ENCODE results near the gene PDE11A. TPM values are rescaled to one million over a fixed set of nuclear protein-coding genes. Genes with fewer than 3 reads are reported as not detected.
A peak's percentile ranks its signal among the peaks of the same experiment; 100 is the strongest.

PDE11A gene
- total and polyA plus RNA-seq, 2 of the 13 experiments (the other 11 are each of a cell fraction or from before 2014, with no cell fraction given): 1.2 to 1.7 TPM

DNA sequence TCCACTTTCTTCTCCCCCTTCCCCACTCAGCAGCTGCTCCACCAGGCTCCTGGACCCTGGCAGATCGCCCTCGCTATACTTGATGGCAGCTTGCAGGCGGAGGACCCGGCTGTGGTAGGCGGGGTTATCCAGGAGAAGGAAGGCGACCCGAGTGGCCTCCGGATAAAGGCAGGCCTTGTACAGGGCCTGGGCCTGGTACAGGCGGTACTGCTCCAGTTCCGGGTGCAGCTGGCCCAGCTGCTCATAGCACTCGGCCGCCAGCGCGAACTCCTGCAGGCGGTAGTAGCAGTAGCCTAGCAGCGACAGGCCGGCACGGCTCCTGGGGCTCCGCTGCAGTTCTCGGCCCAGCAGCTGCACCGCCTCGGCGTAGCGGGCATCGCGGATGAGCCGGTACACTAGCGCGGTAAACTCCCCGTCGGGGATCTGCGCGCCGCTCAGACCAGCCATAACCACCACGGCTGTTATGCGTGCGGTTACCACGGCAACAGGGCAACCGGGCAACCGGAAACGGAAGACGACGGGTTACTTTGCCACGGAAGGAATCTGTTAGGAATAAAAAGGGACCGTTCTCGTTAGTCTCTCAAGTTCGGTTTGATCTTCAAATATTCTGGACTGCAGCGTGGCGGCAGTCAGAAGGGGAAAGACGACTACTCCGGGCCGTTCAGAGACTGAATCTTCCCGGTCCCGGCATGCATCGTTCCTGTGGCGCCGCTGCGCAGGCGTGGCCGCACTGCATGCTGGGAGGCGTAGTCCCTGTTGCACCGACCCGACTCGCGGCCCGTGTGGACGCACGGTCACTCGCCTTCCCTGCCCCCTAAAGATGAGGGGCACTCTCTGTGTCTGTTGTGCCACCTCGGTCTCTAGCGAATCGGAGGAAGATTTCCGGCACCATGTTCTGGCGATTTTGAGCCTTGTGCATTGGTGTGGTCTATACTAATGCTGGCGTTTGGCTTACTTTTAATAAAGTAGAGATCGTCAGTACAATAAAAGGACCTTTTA, 454.0 kb downstream of the PDE11A start (continued):
- TF ChIP-seq, protein P1, sequence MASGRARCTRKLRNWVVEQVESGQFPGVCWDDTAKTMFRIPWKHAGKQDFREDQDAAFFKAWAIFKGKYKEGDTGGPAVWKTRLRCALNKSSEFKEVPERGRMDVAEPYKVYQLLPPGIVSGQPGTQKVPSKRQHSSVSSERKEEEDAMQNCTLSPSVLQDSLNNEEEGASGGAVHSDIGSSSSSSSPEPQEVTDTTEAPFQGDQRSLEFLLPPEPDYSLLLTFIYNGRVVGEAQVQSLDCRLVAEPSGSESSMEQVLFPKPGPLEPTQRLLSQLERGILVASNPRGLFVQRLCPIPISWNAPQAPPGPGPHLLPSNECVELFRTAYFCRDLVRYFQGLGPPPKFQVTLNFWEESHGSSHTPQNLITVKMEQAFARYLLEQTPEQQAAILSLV (CRISPR knock-in tag; IDR thresholded peaks at IDR 0.05; ENCODE audit: borderline replicate concordance): peak; percentile 46; the same call in 1 of the 2 replicates
- TF ChIP-seq HNRNPLL (IDR thresholded peaks at IDR 0.05; ENCODE audit: low read depth, low read length, poor library complexity, severe bottlenecking) (peak; percentile 88), HNF1B (CRISPR knock-in tag; IDR thresholded peaks at IDR 0.05) (peak; percentile 94), HOXA9 (CRISPR knock-in tag; IDR thresholded peaks at IDR 0.05; ENCODE audit: borderline replicate concordance) (no peak), ZBTB3 (CRISPR knock-in tag; IDR thresholded peaks at IDR 0.05; ENCODE audit: borderline replicate concordance, low read depth) (peak; percentile 36; the same call in 1 of the 2 replicates), RBAK (CRISPR knock-in tag; IDR thresholded peaks at IDR 0.05) (no peak; the same call in 1 of the 2 replicates), SRSF1 (optimal IDR thresholded peaks at IDR 0.05; ENCODE audit: low read depth, low read length) (peak; percentile 81), FOXA1 (IDR thresholded peaks at IDR 0.05) (no peak), FOXA1 (CRISPR knock-in tag; IDR thresholded peaks at IDR 0.05) (peak; percentile 57)
- TF ChIP-seq, protein P2, sequence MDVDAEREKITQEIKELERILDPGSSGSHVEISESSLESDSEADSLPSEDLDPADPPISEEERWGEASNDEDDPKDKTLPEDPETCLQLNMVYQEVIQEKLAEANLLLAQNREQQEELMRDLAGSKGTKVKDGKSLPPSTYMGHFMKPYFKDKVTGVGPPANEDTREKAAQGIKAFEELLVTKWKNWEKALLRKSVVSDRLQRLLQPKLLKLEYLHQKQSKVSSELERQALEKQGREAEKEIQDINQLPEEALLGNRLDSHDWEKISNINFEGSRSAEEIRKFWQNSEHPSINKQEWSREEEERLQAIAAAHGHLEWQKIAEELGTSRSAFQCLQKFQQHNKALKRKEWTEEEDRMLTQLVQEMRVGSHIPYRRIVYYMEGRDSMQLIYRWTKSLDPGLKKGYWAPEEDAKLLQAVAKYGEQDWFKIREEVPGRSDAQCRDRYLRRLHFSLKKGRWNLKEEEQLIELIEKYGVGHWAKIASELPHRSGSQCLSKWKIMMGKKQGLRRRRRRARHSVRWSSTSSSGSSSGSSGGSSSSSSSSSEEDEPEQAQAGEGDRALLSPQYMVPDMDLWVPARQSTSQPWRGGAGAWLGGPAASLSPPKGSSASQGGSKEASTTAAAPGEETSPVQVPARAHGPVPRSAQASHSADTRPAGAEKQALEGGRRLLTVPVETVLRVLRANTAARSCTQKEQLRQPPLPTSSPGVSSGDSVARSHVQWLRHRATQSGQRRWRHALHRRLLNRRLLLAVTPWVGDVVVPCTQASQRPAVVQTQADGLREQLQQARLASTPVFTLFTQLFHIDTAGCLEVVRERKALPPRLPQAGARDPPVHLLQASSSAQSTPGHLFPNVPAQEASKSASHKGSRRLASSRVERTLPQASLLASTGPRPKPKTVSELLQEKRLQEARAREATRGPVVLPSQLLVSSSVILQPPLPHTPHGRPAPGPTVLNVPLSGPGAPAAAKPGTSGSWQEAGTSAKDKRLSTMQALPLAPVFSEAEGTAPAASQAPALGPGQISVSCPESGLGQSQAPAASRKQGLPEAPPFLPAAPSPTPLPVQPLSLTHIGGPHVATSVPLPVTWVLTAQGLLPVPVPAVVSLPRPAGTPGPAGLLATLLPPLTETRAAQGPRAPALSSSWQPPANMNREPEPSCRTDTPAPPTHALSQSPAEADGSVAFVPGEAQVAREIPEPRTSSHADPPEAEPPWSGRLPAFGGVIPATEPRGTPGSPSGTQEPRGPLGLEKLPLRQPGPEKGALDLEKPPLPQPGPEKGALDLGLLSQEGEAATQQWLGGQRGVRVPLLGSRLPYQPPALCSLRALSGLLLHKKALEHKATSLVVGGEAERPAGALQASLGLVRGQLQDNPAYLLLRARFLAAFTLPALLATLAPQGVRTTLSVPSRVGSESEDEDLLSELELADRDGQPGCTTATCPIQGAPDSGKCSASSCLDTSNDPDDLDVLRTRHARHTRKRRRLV (CRISPR knock-in tag; IDR thresholded peaks at IDR 0.05): peak; percentile 89; the same call in 1 of the 2 replicates
